ENCODE measurements around the gene GAD2. TPM values are rescaled to one million over a fixed set of nuclear protein-coding genes. Genes with fewer than 3 reads are reported as not detected.

Gene GAD2
- 53.2 and 56.2 TPM in 2 replicates for polyA plus RNA-seq

DNA sequence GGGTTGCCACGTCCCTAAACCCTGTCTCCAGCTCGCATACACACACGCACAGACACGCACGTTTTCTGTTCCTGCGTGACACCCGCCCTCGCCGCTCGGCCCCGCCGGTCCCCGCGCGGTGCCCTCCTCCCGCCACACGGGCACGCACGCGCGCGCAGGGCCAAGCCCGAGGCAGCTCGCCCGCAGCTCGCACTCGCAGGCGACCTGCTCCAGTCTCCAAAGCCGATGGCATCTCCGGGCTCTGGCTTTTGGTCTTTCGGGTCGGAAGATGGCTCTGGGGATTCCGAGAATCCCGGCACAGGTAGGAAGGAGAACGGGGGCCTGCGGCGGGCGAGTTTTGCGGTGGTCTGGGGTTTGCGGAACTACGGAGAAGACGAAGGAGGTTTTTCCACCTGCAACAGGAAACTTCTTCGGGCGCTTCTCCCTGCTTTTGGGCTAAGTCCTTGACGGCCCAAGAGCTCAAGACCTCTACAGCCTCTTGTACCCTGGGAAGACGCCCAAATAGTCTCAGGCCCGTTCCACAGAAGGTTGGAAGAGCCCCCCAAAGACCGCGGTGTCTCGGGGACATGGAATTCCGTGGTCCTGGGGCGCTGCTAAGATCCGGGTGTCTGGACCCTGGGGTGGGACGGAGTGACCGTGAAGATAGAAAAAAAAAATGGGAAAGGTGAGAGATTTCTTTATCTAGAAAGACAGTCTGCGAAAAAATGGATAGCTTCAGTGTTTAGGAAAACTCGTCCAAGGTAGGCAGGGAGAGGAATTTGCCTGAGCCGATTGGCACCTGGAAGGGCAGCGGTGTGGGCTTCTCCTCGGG, at the start of gene GAD2:
GAD2 (plus strand) TSS at position 190 of the 811 bp plus-strand sequence; CDS start at position 226, 36 bp downstream.

Other genes starting within 250 kb of the GAD2 start
- not detected in 2 replicates for gene APBB1IP, start 221.6 kb downstream of the GAD2 start, polyA plus RNA-seq

Measured in Purkinje cell (primary cell).